ENCODE data around the gene ADGRD1.

- no peak for TF ChIP-seq CTCF (IDR thresholded peaks at IDR 0.05; ENCODE audit: low read length)
- no peak for TF ChIP-seq EZH2 (IDR thresholded peaks at IDR 0.05; ENCODE audit: borderline replicate concordance, low read length)
Observed at GRCh38 chr12:131137009-131137835, 183.5 kb downstream of the ADGRD1 start.

Measured in OCI-LY1 (cell line).